Panc1 (cell line): ENCODE results near the gene BAIAP2.

Experiments used
- POLR2AphosphoS5 ChIP-seq: IDR thresholded peaks from 2 replicates; pipeline ENCODE4 v1.6.1; 2012; ENCODE audit warnings: mild to moderate bottlenecking, low read depth, low read length, moderate library complexity
- TF ChIP-seq, protein P1 (sequence below): fragments of 450-650 bp; IDR thresholded peaks from 2 replicates; pipeline ENCODE4 v1.5.1; 2017; ENCODE audit warnings: mild to moderate bottlenecking

DNA sequence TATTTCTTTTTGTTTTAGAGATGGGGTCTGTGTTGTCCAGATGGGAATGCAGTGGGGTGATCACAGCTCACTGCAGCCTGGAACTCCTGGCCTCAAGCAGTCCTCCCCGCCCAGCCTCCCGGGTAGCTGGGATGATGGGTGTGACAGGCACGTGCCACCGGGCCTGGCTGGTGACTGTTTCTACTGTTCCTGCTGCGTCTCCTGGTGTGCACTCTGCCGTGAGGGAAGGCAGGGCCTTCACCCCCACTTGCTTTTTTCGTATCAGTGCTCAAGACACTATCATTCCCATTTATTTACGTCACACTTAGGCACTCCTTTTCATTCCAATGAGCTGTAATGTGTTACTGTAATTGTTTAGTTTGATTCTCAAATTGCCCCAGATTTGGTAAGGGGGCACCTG lies 105.1 kb downstream of the BAIAP2 start:
- TF ChIP-seq, protein P1, sequence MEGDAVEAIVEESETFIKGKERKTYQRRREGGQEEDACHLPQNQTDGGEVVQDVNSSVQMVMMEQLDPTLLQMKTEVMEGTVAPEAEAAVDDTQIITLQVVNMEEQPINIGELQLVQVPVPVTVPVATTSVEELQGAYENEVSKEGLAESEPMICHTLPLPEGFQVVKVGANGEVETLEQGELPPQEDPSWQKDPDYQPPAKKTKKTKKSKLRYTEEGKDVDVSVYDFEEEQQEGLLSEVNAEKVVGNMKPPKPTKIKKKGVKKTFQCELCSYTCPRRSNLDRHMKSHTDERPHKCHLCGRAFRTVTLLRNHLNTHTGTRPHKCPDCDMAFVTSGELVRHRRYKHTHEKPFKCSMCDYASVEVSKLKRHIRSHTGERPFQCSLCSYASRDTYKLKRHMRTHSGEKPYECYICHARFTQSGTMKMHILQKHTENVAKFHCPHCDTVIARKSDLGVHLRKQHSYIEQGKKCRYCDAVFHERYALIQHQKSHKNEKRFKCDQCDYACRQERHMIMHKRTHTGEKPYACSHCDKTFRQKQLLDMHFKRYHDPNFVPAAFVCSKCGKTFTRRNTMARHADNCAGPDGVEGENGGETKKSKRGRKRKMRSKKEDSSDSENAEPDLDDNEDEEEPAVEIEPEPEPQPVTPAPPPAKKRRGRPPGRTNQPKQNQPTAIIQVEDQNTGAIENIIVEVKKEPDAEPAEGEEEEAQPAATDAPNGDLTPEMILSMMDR, result no peak
- no peak for TF ChIP-seq POLR2AphosphoS5
